GM21576 (cell line): ENCODE measurements around the gene GALNT4.

Experiments used
- ATAC-seq: cut with Tn5 transposase; IDR thresholded peaks from one replicate; pipeline ENCODE4 v1.9.1; 2021; ENCODE audit warnings: mild to moderate bottlenecking, moderate library complexity; ENCODE audit not compliant: unreplicated experiment

GALNT4 gene

DNA sequence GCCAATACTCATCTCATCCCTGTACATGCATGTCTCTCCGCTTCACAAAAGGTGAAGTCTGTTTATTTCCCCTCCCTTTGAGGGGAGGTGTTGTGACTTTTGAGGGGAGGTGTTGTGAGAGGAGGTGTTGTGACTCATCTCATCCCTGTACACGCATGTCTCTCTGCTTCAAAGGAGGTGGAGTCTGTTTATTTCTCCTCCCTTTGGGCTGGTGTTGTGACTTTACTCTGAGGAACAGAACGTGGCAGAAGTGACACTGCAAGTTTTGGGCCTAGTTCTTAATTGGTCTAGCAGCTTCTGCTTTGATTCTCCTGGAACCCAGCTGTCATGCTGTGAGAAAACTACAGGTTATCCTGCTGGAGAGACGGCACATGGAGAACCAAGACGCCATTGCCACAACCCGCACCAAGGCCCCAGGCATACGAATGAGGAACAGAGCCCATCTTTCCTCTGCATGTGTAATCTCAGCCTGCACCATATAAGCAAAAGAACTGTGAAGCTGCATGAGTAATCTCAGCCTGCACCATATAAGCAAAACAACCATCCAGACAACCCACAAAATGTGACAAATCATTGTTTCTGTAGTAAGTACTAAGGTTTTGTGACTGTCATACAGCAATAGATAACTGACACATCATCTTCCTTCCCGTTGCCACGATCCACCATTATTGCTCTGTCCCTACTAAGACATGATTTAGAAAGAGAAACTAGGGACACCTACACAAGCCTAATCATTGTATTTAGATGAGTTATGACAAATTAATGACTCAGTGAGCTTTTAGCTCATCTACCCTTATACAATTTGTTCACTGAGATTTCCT, 30.0 kb downstream of the GALNT4 start:
- peak; percentile 44 for ATAC-seq

DNA sequence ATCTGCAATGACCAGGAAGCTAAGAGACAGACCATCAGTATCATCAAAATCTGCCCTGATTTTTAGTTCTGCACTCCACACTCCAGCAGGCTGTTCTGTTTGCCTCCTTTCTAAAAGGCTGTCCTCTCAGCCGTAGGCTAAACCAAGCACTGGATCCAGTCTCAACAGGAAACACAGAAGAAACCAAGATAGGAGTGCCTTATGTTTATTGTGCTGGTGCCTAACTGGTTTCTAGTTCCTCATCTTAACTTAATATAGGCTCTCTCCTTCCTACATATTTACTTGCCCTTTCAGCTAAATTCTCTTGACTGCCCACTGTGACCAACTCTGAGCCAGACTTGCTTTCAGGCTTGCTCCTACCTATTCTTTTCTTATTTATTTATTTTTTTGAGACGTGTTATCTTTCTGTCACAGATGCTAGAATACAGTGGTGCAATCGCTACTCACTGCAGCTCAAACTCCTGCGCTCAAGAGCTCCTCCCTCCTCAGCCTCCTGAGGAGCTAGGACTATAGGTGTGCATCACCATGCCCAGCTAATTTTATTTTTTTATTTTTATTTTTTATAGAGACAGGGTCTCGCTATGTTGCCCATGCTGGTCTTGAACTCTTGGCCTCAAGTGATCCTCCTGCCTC, 30.8 kb downstream of the GALNT4 start:
- peak; percentile 48 for ATAC-seq

DNA sequence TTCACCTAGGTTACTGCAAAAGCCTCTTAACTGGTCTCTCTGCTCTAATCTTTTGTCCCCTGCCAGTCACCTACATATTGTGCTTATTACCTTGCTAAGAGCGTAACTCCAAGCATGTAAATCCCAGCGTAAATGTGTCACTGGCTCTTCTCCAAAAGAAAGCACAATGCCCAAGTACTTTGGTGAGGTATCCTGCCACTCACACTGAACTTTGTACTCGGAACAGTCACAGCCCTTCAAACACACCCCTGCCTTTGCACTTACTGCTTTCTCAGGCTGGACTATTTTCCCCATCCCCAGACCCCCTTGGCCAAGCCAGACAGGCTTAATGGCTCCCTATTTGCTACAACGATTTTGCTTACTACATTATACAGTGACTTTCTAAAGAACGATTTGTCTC, 31.7 kb downstream of the GALNT4 start:
- ATAC-seq = no peak

DNA sequence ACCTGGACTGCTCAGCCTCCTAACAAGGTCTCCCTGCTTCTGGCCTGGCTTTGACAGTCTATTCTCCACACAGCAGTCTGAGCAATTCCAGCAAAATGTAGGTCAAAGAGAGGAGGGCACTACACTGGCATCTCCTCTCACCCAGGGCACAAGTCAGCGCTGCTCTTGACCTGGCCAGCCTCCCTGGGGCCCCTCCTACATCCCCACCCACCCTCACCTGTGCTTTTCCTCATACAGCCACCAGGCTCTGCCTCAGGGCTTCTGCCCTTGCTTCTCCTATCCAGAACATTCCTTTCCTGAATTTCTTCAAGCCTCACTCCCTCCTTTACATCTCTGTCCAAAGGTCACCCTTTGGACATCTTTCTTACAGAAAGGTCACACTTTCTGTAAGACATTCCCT, 33.7 kb downstream of the GALNT4 start:
- no peak for ATAC-seq

DNA sequence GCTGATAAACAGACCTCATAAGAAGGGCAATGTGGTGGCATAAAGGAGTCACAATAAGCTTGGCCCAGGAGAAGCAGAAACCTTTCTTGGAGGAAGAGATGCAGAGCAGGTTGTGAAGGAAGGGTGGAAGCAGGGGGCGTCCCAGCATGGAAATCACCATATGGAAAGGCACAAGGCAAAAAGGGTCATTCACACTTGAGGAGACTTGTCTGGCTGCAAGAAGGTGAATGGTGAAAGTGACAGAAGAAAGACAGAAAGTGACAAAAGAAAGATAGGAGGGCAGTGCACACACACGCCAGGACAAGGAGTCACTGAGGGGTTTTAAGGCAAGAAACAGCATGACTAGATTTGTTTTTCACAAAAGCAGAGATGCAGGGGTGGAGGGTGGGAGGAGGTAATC, 38.3 kb downstream of the GALNT4 start:
- ATAC-seq = no peak

DNA sequence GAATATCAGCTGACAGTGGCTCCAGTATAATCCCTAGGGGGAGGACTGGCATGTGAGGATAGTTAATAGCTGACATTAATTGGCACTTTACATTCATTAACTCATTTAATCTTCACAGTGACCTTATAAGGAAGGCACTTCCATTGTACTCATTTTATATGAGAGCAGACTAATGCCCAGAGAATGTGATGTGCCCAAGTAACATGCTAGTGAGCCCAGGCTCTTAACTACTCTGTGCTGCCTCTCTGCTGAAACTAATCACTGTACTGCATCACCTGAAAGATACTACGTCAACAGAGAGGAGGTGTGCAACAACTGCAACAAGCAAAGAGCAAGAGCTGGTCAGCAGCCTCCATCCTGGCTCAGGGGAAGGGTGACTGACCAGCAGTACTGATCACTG, 40.1 kb downstream of the GALNT4 start:
- ATAC-seq = no peak

DNA sequence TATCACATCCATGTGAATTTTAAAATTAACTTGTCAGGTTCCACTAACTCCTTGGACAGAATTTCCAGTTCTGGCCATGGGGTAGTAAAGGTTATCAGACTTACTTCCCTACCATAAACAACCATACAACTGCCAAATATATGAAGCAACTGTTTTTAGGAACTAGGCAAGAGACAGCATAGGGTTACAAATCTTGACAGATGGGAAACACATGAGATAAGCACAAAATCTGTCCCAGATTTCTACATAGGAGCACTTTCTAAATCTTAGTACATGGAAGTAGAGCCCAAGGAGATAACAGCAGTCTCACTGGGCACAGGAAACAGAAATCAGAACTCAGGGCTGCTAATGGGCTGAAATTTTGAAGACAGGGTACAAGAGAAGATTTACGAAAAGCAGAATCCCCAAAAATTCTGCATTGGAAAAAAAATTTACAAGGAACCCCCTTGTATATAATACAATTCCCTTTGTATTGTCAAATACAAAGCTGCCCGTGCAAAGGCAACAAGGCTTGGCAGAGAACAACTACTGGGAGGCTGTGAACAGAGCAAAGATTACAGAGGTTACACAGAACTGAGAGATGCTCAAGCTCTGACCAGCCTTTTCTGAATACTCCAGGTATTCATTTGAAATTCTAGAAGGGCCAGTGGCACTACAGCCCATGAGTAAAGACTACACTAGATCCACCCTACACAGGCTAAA, 43.2 kb downstream of the GALNT4 start:
- ATAC-seq = no peak

DNA sequence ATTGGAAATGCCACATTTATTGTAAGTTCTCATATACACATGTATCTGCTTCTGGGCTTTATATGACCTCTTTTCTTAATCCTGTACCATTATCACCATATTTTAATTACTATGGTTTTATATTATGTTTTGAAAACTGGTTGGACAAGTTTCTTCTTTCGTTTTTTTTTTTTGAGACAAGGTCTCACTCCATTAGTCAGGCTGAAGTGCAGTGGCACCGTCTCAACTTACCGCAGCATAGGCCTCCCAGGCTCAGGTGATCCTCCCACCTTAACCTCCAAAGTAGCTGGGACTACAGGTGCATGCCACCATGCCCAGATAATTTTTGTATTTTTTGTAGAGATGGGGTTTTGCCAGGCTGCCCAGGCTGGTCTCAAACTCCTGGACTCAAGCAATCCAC, 44.6 kb downstream of the GALNT4 start:
- no peak for ATAC-seq

DNA sequence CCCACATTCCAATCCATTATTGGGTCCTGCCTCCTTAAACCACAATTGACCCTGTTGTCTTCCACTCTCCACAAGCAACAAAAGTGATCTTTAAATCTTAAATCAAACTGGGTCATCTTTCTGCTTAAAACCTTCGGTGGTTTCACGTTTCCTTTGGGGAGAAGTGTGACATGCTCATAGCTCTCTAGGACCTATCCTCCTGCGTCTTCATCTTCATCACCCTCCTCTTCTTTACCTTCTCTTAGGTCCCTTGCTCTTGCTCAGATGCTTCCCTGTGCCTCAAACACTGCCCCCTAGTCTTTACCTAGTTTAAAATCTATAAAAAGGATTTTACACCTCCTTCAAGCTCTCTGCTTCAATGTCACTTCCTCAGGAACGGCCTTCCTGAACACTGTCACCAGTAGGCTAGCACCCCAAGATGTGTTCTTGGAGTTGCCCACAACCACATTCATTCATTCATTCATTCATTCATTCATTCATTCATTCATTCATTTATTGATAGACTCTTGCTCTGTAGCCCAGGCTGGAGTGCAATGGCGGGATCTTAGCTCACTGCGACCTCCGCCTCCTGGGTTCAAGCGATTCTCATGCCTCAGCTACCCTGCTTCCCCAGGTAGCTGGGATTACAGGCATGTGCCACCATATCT, 46.8 kb downstream of the GALNT4 start:
- no peak for ATAC-seq

DNA sequence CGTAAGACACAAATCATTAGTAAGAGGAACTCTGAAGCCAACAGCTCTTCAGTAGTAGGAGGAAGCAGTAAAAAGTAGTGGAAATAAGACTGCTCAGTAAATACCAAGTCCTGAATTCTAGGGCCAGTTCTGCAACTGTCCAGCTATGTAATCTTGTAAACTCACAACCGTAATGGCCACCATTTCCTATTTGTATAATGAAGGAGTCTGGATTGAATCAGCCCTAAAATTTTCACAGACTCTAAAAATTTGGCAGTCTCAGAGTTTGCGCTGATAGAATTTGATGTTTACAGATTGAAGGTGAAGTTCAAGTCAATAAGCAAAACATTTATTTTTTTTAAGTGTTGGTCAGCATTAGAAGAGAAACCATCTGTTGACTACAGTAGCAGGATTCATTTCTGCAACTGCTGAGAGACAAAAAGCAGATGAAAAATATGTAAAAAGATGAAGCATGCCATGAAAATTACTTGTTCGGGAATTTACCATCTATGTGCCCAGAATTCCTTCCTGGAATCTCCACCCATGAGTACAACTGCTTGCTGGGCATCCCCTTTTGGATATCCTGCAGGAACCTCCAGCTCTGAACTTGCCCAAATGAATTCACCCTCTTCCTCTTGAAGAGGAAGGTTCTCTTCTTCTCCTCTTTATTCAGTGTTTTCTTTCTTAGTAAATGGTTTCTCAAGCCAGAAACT, 47.5 kb downstream of the GALNT4 start:
- ATAC-seq = no peak

DNA sequence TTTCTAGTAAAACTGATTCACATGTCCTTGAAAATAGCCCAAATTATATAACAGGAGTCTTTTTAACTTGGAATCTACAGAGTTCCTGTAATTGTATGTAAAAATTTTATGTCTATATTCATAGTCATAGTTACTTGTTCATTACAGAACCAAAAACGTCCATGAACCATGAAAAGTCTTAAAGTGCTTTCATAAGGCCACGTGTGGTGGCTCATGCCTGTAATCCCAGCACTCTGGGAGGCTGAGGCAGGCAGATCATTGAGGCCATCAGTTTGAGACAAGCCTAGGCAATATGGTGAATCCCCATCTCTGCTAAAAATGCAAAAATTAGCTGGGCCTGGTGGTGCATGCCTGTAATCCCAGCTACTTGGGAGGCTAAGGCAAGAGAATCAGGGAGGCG, 48.4 kb downstream of the GALNT4 start:
- ATAC-seq = no peak

DNA sequence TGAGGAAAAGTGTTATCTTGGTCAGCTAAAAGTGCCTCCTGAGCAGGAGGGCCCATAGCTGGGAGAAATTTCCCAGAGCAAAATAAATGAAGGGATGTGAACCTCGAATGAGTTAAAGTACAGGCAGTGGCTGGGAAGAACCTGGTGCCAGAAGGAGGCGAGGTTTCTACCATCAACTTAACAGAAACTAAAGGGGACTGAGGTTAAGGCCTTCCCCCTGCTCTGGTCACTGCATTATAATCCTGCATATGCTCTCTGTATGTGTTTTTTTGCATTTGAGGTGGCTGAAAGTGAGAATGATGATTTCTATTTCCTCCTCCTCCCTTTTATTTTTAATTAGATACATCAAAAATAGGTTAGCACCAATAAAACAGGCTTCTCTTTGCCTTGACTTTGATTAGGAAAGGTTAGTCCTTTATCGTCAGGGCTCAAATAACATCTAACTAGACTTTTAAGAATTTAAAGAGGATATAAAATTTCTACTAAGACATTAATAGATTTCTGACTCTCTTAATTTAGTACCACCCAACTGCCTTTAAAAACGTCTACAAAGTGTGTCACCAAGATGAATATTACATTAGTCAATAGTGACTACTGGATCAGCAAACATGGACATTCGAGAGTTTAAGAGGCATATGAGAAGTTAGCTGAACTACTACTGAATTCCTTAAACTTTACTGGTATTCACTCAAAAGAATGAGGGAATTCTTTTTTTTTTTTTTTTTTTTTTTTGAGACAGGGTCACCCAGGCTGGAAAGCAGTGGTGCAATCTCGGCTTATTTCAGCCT, 49.2 kb downstream of the GALNT4 start:
- peak; percentile 70 for ATAC-seq

DNA sequence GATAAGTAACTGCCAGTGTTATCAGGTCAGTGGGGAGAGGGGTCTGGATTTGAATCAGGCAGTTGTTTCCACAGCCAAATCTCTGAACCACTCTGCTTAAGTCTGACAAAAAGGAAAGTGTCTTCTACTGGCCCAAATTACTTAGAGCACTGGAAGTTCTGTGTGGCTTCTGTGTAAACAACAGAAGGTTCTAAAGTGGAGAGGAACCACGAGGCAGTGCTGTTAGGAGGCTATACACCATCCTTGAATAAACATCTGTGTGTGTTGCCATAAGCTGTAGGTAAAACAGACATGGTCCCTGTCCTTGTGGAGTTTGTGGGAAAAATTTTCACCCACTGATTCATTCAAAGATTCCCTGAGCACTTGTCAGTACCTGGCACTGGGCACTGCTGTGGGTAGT, 50.0 kb downstream of the GALNT4 start:
- no peak for ATAC-seq
